HK-2 (cell line): Measurements from ENCODE around the gene EP400.
"Not testable (repeated sequence)": the region's sequence is repeated elsewhere in the genome, so short reads cannot be mapped to it uniquely, and the experiment has no call there.

Source experiments
- DNase-seq: peaks from one replicate; pipeline ENCODE4 v3.0.0-alpha.2; 2018; ENCODE audit not compliant: unreplicated experiment

EP400 gene

DNA sequence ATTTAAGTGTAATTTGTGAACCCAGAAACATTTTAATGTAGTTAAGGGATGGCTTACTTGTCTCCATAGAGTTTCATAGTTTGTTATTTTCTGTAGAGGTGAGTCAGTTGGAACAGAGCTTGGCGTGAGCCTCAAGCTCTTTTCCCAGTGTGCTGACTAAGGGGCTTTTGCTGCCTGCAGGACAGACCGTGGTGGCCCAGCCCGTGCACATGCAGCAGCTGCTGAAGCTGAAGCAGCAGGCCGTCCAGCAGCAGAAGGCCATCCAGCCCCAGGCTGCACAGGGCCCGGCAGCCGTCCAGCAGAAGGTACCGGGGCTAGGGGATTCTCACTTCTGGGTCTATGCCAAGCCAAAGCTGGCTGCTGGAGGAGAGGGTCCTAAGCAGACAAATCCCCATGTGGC is 117.4 kb downstream of the EP400 start:
- no peak for DNase-seq

DNA sequence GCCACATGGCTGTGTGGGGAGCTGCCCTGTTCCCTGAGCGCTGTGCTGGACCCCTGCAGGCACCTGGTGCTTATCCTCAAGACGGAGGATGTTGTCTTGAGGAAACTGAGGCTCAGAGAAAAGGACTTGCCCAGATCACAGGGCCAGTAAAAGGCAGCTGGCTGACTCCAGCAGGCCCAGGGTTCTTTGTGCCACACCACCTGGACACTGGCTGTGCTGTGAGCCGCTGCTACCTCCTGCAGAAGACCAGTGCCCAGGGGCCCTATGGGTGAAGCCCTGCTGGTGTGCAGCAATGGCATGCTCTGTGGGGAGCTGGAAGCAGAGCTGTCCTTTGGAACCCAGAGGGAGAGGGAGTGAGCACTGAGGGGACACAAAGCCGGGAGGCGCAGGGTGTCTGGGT is 118.5 kb downstream of the EP400 start:
- DNase-seq: no peak

DNA sequence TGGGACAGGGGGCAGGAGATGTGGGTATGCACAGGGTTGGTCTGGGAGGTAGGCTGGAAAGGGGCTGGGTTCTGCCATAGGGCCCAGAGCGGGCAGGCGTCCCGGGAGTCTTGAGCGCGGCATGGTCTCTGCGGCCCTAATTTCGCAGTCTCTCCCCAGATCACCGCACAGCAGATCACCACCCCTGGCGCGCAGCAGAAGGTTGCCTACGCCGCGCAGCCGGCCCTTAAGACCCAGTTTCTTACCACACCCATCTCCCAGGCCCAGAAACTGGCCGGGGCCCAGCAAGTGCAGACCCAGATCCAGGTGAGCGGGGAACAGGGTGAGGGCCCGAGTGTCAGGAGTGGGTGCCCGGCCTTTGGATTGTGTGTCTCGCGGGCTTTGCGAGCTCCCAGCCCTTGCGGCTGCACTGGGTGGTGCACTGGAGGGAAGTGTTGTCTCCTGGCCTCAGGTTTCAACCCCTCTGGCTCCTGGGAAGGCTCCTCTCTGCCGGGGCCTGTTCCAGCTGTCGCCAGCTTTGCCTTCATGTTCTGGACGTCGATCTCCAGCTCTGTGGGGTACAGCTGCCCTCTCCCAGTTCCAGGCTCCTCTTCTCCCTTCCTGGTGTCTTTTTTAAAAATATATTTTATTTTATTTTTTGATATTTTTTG is 119.7 kb downstream of the EP400 start:
- no peak for DNase-seq

DNA sequence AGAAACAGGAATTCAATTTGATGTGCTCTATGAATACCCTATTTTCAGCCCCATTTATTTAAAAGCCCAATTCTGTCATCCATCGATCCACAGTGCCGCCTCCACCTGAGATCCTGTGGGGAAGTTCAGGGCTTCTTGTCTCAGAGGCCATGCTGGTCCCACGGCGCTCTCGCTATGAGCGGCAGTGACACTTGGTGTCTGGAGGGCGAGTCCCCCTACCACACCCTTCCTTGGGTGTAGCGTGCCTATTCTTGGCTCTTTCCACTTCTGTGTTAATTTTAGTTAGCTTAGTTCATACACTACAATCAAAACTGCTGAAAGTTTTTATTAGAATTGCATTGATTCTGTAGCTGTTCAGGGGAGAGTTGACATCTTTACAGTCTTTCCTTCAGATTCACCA is 120.6 kb downstream of the EP400 start:
- DNase-seq: no peak

DNA sequence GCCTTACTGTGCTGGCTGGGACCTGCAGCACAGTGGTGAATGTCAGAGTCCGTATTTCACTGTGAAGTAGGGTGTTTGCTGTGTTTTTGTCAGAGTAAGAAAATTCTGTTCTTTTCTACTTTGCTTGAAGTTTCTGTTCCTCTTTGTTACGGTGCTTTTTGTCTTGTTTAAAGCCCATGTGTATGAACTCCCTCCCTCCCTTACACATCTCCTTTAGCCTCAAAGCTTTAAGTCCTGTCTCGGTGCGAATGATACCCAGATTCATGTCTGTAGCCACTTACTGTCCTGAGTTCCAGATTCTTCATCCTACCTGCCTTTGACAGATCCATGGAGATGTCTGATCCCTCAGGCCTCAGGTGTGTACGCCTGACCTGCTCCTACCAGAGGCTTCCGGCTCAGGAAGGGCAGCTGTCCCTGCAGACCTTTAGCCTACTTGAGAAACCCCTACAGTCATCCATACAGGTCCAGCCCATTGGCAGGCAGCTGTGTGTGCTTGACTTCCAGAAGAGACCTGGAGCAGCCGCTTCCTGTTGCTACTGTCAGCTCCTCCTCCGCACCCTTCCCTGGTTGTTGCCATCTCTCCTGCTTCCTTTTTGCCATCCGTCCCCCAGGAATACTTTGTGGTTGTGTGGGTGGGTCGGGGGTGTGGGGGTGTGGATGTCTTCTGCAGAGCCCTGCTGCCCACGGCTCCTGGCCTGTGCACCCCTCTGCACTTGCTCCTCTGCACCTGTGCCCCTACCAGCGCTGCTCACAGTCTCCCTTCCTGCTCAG is 121.5 kb downstream of the EP400 start:
- DNase-seq: no peak

DNA sequence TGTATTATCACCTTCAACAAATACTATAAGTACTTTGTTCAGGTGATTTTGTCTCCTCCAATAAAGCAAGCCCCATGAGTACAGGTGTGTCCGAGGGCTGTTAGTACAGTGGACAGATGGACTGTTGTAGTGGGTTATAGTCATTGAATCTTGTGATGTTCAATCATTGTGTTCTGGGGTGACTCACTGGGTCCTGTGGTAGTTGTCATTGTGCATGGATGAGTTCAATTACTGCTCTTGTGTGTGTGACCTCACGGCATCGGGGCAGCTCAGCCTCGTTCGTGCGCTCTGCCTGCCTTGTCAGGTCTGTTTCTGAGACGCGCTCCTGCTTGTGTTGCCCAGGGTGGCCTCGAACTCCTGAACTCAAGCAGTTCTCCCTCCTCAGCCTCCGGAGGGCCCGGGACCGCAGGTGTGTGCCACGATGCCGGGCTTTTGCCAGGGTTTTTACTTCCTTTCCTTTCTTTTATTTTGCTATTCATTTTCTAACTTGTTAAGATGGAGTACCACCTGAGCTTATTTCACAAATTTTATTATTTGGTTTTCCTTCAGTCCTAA is 122.2 kb downstream of the EP400 start:
- no peak for DNase-seq

DNA sequence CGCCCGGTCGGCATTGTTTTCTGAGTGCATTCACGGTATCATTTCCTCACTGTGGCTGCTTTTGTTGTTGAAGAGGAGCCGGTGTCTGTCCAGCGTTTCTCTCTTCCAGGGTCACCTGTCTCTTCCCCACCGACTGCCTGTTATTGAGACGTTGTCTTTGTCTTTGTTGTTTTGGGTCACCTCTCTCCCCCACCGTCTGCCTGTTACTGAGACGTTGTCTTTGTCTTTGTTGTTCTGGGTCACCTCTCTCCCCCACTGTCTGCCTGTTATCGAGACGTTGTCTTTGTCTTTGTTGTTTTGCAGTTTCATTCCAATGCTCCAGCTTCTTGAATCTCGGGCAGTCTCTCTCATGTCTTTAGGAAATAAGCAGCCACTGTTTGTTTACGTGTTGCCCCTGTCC is 124.5 kb downstream of the EP400 start:
- DNase-seq: no peak

DNA sequence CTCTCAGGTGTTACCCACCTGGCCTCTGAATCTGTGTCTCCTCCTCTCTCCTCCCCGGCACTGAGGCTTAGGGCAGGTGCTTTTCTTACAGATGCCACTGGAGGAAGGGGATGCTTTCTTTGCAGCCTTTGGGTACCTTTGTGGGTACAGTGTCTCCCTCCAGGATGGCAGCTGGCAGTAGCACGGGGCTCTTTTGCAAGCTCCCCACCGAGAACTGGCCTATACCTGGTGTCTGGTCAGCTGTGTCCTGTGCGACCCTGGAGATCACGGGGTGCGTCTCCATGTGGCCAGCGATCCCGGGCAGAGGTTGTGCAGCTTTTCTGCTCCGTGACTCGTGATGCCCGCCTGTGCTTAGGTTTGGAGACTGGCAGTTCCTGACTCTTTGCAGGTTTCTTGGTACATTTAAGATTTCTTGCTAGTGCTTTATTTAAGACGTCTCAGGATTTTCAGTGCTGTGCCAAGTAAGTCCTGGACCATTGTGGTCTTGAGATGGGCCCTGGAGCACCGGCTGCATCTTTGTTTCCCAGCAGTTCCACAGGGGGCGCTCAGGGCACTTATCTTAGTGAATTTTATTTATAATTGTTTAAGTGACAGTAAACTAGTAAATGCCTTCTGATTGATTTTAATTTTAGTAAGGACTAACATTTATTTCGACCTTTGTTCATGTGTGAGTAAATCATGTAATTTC is 125.4 kb downstream of the EP400 start:
- DNase-seq: no peak

DNA sequence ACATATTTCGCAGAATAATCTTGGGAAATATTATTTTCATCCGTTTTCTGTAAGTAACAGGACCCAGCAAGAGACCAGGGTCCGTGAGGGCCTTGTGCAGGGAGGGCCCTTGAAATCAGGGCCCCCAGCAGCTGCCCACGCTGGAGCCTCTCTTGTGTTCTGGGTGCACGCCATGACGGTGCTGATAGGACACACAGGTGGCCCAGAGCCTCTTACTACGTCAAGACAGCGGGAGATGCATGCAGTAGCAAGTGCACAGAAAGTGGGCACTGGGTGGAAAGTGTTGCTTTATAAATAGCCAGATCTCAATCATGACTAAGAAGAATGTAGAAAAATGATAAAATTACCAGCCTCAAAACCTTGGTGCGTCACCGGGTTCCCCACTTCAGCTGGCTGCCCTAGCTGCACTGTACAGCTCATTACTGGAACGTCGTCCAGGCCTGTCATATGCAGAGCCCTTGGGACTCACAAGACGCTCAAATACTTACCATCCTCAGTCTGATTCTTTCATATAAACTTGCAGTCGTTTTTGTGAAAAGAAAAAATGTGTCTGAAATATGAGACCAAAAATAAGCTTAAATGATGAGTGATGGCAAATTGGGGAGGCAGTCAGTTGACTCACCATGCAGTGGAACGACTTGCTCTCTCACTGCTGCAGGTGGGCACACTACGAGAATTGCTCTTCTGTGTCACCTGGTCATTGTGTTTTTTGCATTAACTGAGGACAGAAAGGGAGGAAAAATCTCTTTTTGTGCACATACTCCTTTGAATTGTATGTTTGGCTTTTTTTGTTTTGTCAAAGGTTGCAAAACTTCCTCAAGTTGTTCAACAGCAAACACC is 126.2 kb downstream of the EP400 start:
- no peak for DNase-seq

DNA sequence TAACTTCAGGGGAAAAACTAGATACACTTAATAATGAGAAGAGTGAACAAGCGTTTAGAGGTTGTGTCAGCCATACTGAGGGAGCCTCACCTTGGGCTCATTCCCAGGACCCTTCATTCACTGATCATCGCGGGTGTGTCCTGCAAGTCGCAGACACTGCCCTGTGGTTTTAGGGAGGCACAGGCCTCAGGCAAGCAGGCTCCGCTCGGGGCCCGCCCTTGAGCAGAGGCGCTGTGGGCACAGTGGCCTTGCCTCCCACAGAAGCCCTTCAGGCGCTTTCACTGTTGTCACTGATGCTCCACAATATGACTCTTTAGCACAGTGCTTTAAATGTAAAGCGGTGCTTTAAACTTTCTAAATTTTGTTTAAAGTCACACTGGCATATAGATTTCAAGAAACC is 127.0 kb downstream of the EP400 start:
- DNase-seq: no peak

DNA sequence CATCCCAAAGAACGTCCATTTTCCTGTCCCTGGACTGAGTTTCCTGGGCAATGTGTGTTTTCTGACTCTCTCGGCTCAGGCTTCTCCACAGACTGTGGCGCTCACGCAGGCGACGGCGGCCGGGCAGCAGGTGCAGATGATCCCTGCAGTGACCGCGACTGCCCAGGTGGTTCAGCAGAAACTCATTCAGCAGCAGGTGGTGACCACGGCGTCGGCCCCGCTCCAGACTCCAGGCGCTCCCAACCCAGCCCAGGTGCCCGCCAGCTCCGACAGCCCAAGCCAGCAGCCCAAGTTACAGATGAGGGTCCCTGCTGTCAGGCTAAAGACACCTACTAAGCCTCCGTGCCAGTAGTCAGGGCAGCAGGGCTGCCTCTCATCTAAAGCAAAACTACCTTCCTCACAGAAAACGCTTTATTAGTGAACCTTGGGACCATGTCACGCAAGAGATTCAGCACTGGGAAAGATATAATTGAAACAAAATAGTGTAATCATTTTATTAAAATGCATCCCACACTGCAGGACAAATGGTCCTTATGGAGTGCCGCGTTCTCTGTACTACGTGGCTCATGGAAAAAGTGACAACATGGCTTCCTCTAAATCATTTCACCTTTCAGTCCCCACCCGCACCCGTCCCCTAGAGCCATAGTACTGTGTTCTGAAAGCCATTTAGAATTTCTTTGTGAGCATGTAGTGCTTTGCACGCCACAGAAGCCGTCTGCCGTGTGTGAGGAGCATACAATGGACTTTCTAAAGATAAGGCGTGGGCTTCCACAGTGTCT is 127.8 kb downstream of the EP400 start:
- DNase-seq: no peak

DNA sequence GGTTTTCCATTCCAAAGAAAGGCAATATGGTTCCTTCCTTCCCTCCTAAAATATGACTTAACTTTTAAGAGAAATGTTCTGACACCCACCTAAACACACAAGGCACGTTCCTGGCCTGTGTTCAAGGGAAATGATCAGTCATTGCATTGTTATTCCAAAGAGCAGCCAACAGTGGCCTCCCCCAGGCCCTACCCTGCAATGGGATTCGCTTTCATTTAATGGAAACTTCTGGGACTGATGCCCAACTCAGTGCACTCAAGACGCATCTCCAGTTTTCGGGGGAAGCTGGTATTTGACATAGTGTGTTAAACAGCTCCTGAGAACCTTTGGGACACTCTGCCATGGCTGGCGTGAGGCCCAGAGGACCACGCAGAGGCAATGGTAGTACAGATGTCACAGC is 128.4 kb downstream of the EP400 start:
- DNase-seq: no peak

DNA sequence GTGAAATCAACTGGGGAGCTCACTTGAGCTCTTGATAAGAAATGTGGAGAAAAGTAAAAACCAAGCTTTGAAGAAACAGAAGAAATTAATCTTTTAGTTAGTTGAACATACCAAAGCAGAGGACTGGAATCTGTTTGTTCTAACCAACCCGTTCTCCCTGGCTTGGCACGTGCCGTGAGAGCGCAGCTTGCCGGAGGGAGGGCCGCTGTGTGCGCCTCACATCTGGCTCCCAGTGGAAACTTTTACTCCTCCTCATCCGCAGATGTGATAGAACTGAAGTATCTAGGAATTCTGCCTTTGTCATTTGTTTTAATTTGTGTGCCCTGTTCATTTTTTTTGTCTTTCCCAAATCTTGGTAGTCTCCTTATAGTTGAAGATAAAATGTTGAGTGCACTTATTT is 129.5 kb downstream of the EP400 start:
- no peak for DNase-seq

DNA sequence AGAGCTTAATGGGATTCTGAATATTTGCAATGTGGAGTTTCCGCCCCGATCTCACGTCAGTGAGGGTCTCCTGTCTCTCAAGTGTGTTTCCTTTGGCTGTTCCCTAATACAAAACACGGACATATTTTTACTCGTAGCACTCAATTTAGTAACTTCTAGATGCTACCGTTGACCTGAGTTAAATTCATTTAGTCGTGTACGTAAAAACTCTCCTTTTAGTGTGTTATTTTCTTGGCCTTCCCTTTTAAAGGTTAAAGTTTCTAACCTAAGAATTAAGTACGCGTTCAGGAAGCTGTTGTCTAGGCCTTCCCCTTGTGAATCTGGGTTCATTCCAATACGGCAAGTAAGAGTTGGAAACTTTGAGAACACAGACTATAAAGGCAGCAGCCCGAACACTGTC is 130.0 kb downstream of the EP400 start:
- no peak for DNase-seq

DNA sequence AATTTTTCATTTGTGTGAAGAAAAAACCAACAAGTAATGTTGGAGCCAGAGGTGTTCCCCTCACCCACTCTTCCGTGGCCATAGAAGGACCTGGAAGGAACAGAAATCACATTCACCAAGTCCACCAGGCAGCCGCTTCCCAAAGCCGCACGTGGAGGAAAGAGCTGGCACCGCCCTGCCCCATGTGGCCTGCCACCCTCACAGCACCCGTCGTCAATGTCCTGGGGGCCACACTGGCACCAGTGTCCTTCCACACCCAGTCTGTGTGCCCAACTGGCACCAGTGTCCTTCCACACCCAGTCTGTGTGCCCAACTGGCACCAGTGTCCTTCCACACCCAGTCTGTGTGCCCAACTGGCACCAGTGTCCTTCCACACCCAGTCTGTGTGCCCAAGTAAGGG is 130.8 kb downstream of the EP400 start:
- DNase-seq: not testable (repeated sequence)

DNA sequence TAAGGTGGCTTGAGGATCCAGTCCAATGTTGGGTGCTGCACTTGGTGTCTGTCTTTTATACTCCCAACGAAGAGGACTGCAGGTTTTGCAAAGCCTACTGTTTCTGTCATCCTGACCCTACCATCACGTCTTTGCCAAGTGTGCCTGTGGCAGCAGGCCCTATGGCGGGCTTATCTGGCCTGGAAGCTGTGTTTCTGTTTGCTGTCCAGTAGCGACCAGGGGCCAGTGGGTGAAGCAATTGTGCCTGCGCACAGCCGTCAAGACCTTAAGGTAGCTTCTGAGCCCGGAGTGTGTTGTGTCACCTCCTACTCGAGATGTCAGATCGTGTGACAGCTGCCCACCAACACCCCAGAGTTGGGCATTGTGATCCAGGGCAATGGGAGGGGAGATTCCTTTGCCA is 131.7 kb downstream of the EP400 start:
- DNase-seq: no peak

DNA sequence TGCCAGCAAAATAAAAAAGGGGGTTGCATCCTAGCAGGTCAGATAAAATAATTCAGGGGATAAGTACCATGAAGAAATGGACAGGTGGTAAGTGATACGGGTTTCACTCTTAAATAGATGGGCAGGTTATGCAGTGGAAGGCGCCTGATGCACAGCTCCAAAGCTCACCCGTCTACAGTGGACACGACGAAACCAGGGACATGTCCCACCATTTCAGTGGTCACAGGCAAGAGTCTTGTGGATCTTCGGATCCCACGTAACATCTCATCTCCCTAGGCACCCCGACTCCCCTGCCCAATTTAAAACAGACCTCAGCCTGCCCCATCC is 133.8 kb downstream of the EP400 start:
- DNase-seq: no peak

DNA sequence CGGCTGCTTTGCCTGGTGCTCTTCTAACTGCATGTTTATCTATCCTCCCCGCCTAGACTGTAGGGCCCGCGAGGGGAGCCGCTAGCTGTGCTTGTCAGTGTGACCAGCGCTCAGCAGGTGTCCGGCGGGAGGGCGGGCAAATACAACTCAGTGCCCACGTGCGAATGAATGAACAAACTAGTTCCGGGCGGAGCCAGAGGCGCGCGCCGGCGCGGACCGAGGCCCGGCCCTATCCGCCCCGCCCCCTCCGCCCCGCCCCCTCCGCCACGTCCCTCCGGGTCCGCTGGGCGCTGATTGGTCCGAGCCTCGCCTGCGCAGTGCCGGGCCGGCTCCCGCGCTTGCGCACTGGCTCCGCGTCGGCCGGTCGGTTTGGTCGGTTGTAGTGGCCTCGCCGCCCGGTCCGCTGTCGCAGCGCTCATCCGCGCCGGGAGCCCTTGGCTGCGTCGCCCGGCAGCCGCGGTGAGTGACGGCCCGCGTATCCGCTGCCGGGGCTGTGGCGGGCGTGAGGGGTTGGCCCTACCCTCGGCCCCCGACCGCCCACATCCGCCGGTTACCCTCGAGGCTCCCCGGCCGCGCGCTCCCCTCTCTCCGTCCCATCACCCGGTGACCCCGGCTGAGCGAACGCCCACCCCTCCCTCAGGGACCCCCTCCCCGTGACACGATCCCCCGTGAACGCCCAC is 134.3 kb downstream of the EP400 start:
- peak; percentile 94 for DNase-seq

DNA sequence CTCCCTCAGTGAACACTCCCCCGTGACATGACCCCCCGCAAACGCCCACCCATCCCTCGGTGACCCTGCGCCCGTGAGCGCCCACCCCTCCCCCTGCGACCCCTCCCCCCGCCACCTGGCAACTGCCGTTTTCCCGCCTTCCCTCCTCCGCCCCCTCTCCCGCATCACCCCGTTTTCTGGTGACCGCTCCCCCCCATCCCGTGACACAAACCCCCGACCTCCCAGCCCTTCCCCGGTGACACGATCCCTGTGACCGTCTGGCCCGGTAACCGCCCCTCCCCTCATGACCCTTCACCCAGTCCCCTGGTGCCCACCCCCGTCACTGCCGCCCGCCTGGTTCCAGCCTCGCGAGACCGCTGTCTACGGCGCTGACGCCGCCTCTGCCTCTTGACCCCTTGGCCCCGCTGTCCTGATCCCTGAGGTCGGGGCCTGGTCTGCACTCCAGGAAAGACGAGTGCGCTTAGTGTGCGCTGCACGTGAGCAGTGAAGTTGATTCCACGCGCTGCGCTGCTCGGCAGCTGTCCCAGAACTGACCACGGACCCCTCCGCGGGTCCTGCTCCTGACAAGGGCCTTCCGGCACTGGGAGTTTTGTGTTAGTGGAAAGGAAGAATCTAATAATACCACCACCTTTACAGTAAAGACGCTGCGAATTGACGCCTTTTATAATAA is 135.0 kb downstream of the EP400 start:
- peak; percentile 57 for DNase-seq

DNA sequence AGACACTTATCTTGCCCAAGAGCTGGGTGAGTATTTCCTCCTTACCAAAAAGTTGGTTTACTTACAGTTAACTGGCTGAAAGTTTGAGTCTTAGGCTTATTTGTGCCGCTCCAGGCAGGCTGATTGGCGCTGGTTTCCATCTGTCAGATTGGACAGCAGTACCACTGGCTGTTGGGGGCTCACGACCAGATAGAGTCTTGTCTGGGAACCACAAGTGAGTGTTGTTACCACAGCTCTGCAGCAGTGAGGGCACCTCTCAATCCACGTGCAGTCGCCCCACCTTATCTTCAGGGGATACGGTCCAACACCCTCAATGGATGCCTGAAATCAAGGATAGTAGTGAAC is 135.5 kb downstream of the EP400 start:
- DNase-seq: no peak
